Smooth muscle cell (in vitro differentiated cells): Measurements from ENCODE around the gene NF2. TPM values are rescaled to one million over a fixed set of nuclear protein-coding genes. Genes with fewer than 3 reads are reported as not detected.
"Not testable (repeated sequence)": the region's sequence is repeated elsewhere in the genome, so short reads cannot be mapped to it uniquely, and the experiment has no call there.

Experiments used
- DNase-seq: peaks from one replicate; lab custom pipeline; 2025; ENCODE audit not compliant: unreplicated experiment; lab: John Stamatoyannopoulos, UW
- H2AFZ ChIP-seq: fragments of 200-600 bp; sonication (generic); 2 replicates; pipeline ENCODE4 v1.6.0; 2016; ENCODE audit warnings: antibody characterized with exemption, low read depth, mild to moderate bottlenecking
- H3F3A ChIP-seq: fragments of 200-600 bp; sonication (generic); 2 replicates; pipeline ENCODE4 v1.6.0; 2017; ENCODE audit warnings: antibody characterized with exemption, low read depth
- H3K27ac ChIP-seq: fragments of 200-600 bp; sonication (generic); 2 replicates; pipeline ENCODE4 v1.5.1; 2016; ENCODE audit warnings: low read depth, mild to moderate bottlenecking
- H3K27me3 ChIP-seq: fragments of 200-600 bp; sonication (generic); 2 replicates; pipeline ENCODE4 v1.6.1; 2016; ENCODE audit warnings: low read depth, mild to moderate bottlenecking
- H3K36me3 ChIP-seq: fragments of 200-600 bp; sonication (generic); 2 replicates; pipeline ENCODE4 v1.5.1; 2016; ENCODE audit warnings: low read depth
- H3K4me1 ChIP-seq: fragments of 200-600 bp; sonication (generic); 2 replicates; pipeline ENCODE4 v1.5.1; 2016; ENCODE audit warnings: low read depth
- H3K4me2 ChIP-seq: fragments of 200-600 bp; sonication (generic); 2 replicates; pipeline ENCODE4 v1.6.0; 2016; ENCODE audit warnings: mild to moderate bottlenecking
- H3K4me3 ChIP-seq: fragments of 200-600 bp; sonication (generic); 2 replicates; pipeline ENCODE4 v1.5.1; 2016; ENCODE audit warnings: mild to moderate bottlenecking
- H3K79me2 ChIP-seq: fragments of 200-600 bp; sonication (generic); 2 replicates; pipeline ENCODE4 v1.6.0; 2016; ENCODE audit warnings: low read depth, mild to moderate bottlenecking
- H3K9ac ChIP-seq: fragments of 200-600 bp; sonication (generic); 2 replicates; pipeline ENCODE4 v1.6.0; 2016; ENCODE audit warnings: low read depth
- H3K9me3 ChIP-seq: fragments of 200-600 bp; sonication (generic); replicated peaks from 2 replicates; pipeline ENCODE4 v1.5.1; 2016; ENCODE audit warnings: low read depth
- H4K20me1 ChIP-seq: fragments of 200-600 bp; sonication (generic); 2 replicates; pipeline ENCODE4 v1.6.0; 2016; ENCODE audit warnings: low read depth
- WGBS: methylation state at CpG from one replicate; pipeline ENCODE4 v1.1.7; 2016; ENCODE audit warnings: low lambda C conversion rate; 5-methylcytosine and 5-hydroxymethylcytosine counted together
- polyA plus RNA-seq: library from polyadenylated mRNA; unstranded; fragments of >200 nt; fragmentation: Nextera tagmentation; extraction: Ambion mirVana; gene quantifications from 2 replicates; pipeline ENCODE4 v1.2.1, GENCODE V29; 2016
- total RNA-seq: library from RNA; depleted of rRNA; stranded (reverse); fragments of >200 nt; gene quantifications from 2 replicates; pipeline ENCODE4 v1.2.3, GENCODE V29; 2014
- TF ChIP-seq, protein P1 (sequence below): fragments of 200-600 bp; sonication (generic); IDR thresholded peaks from 2 replicates; pipeline ENCODE4 v1.5.1; 2017; ENCODE audit warnings: borderline replicate concordance, mild to moderate bottlenecking, antibody characterized with exemption; ENCODE audit not compliant: insufficient read depth, poor library complexity, severe bottlenecking

Gene NF2
- total and polyA plus RNA-seq, 2 experiments from 2014 or later, result 21.5 to 21.7 TPM

DNA sequence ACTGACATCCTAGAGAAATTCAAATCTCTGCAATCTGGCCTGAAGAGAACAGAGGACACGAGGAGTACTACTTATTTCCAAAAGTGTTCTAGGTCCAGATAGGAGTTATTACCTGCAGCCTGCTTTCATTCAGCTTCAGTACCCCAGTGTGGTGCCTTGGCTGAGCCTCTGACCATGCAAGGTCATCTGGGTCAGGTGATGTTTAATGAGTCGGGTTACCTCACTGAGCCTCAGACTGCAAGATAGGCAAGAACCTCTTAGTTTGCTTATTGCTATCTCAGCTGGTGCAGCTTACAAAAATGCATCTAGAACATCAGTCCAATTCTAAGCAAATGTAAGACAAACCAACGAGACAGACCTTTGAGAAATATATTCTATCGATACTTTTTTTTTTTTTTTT lies 9.5 kb upstream of the NF2 start:
- Histone ChIP-seq H3K4me3 (no peak overlapping the region), H3F3A (no peaks in the 10 kb centered on the region), H3K9ac (no peak overlapping the region), H4K20me1 (no peaks in the 10 kb centered on the region), H3K4me2 (no peak overlapping the region), H2AFZ (no peak overlapping the region), H3K79me2 (no peaks in the 10 kb centered on the region), H3K27ac (no peak overlapping the region), H3K27me3 (no peaks in the 10 kb centered on the region), H3K9me3 (no peaks in the 10 kb centered on the region), H3K4me1 (no peaks in the 10 kb centered on the region), H3K36me3 (no peaks in the 10 kb centered on the region)
- TF ChIP-seq, protein P1, sequence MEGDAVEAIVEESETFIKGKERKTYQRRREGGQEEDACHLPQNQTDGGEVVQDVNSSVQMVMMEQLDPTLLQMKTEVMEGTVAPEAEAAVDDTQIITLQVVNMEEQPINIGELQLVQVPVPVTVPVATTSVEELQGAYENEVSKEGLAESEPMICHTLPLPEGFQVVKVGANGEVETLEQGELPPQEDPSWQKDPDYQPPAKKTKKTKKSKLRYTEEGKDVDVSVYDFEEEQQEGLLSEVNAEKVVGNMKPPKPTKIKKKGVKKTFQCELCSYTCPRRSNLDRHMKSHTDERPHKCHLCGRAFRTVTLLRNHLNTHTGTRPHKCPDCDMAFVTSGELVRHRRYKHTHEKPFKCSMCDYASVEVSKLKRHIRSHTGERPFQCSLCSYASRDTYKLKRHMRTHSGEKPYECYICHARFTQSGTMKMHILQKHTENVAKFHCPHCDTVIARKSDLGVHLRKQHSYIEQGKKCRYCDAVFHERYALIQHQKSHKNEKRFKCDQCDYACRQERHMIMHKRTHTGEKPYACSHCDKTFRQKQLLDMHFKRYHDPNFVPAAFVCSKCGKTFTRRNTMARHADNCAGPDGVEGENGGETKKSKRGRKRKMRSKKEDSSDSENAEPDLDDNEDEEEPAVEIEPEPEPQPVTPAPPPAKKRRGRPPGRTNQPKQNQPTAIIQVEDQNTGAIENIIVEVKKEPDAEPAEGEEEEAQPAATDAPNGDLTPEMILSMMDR, result no peak
- DNase-seq, result no peak
- WGBS, result 86% methylated on average over 4 of the region's 4 CpGs

DNA sequence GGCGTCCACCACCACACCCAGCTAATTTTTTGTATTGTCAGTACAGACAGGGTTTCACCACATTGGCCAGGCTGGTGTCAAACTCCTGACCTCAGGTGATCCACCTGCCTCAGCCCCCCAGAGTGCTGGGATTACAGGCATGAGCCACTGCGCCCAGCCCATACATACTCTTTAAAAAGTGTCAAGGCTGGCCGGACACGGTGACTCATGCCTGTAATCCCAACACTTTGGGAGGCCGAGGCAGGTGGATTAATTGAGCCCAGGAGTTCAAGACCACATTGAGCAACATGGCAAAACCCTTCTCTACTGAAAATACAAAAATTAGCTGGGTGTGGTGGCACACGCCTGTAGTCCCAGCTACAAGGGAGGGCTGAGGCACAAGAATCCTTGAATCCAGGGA lies 9.0 kb upstream of the NF2 start:
- not testable (repeated sequence) for DNase-seq, H4K20me1 ChIP-seq, H2AFZ ChIP-seq

DNA sequence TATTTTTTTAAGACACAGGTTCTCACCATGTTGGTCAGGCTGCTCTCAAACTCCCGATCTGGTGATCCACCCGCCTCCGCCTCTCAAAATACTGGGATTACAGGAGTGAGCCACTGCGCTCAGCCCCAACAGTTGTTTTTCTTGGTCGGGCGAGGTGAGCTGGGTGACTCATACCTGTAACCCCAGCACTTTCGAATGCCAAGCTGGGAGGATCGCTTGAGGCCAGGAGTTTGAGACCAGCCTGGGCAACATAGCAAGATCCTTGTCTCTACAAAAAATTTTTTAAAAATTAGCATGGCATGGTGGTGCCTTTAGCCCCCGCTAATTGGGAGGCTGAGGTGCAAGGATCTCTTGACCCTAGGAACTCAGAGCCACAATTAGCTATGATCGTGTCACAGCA lies 7.0 kb upstream of the NF2 start:
- Histone ChIP-seq H3K4me3 (no peak overlapping the region), H3F3A (no peaks in the 10 kb centered on the region), H2AFZ (no peak overlapping the region), H3K36me3 (no peaks in the 10 kb centered on the region), H3K27me3 (no peaks in the 10 kb centered on the region), H3K4me2 (no peak overlapping the region), H3K4me1 (no peaks in the 10 kb centered on the region), H3K79me2 (no peaks in the 10 kb centered on the region), H3K27ac (no peak overlapping the region), H4K20me1 (no peaks in the 10 kb centered on the region), H3K9me3 (no peaks in the 10 kb centered on the region), H3K9ac (no peak overlapping the region)
- DNase-seq, result no peak
- TF ChIP-seq, protein P1, result no peak
- WGBS, result 88% methylated on average over 10 of the region's 10 CpGs

More for the DNA sequence above, 9.0 kb upstream of the NF2 start:
- 84% methylated on average over 6 of the region's 6 CpGs for WGBS
- not testable (repeated sequence) for H3K4me1 ChIP-seq, H3K4me2 ChIP-seq, H3K9me3 ChIP-seq, H3K4me3 ChIP-seq, H3K27me3 ChIP-seq, H3K79me2 ChIP-seq, H3K9ac ChIP-seq, H3F3A ChIP-seq, H3K27ac ChIP-seq, H3K36me3 ChIP-seq

DNA sequence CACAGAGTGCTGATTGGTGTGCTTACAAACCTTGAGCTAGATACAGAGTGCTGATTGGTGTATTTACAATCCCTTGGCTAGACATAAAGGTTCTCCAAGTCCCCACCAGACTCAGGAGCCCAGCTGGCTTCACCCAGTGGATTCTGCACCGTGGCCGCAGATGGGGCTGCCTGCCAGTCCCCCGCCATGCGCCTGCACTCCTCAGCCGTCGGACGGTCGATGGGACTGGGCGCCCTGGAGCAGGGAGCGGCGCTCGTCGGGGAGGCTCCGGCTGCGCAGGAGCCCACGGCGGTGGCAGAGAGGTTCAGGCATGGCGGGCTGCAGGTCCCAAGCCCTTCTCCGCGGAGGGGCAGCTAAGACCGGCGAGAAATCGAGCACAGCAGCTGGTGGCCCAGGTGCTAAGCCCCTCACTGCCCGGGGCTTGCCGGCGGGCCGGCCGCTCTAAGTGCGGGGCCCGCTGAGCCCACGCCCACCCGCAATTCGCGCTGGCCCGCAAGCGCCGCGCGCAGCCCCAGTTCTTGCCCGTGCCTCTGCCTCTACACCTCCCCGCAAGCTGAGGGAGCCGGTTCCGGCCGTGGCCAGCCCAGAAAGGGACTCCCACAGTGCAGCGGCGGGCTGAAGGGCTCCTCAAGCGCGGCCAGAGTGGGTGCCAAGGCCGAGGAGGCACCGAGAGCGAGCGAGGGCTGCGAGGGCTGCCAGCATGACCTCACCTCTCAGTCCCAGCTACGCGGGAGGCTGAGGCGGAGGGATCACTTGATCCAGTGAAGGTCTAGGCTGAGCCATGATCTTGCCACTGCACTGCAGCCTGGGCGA lies 5.4 kb upstream of the NF2 start:
- 69% methylated on average over 53 of the region's 57 CpGs for WGBS
- not testable (repeated sequence) for DNase-seq, H3K36me3 ChIP-seq, H3K4me3 ChIP-seq, H2AFZ ChIP-seq, H3K79me2 ChIP-seq, H3F3A ChIP-seq, H3K9me3 ChIP-seq, H4K20me1 ChIP-seq, H3K27me3 ChIP-seq, H3K9ac ChIP-seq, H3K4me1 ChIP-seq, H3K27ac ChIP-seq
- peak overlapping the region; percentile 31 for H3K4me2 ChIP-seq

DNA sequence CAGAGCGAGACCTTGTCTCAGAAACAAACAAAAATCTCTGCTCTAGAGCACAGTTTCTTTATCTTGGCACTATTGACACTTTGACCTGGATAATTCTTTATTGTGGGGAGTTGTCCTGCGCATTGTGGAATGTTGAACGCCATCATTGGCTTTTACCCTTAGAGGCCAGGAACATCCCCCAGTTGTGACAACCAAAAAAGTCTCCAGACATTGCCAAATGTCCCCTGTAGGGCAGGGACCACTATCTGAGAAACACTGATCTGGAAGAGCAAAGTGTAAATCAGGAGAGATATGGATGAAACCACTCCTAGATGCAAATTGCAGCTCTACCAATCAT lies 4.8 kb upstream of the NF2 start:
- no peaks in the 10 kb centered on the region for H3F3A ChIP-seq
- no peak overlapping the region for H3K27ac ChIP-seq
- no peaks in the 10 kb centered on the region for H3K36me3 ChIP-seq
- peak overlapping the region; percentile 31 for H3K4me2 ChIP-seq
- no peaks in the 10 kb centered on the region for H3K27me3 ChIP-seq
- no peak for DNase-seq
- no peak overlapping the region for H3K4me3 ChIP-seq
- H3K9ac ChIP-seq, result no peak overlapping the region
- H3K9me3 ChIP-seq, result no peaks in the 10 kb centered on the region
- no peak overlapping the region for H2AFZ ChIP-seq
- TF ChIP-seq, protein P1, result no peak
- peaks cover under 1% of the 10 kb centered on the region for H3K79me2 ChIP-seq
- no peaks in the 10 kb centered on the region for H3K4me1 ChIP-seq
- 90% methylated on average over 3 of the region's 3 CpGs for WGBS
- no peaks in the 10 kb centered on the region for H4K20me1 ChIP-seq
